CD14-positive monocyte (primary cell): ENCODE results near the gene GPC6. TPM values are rescaled to one million over a fixed set of nuclear protein-coding genes. Genes with fewer than 3 reads are reported as not detected.

Source experiments
- DNase-seq, 3 donors: peaks; one replicate each; pipeline ENCODE4 v3.0.0-alpha.2; 2011 to 2022
- H2AFZ ChIP-seq: 2 replicates; pipeline ENCODE4 v1.6.0; 2012; ENCODE audit warnings: mild to moderate bottlenecking, low read depth, low read length, inconsistent platforms; ENCODE audit not compliant: insufficient read depth, poor library complexity, severe bottlenecking
- H3K27ac ChIP-seq, 2 donors: 1 replicate in 1 of 2; 2 replicates in 1 of 2; pipeline ENCODE4 v1.5.1; 2012 to 2013; ENCODE audit warnings: low read length in 2 of 2, control low read depth in 1 of 2, inconsistent platforms in 1 of 2, low read depth in 1 of 2, mild to moderate bottlenecking in 1 of 2
- H3K27me3 ChIP-seq, 2 donors: one replicate each; pipeline versions ENCODE4 v1.6.0 to v1.6.1; 2011 to 2013; ENCODE audit warnings: low read length in 2 of 2; ENCODE audit not compliant: control insufficient read depth in 2 of 2, insufficient read depth in 2 of 2
- H3K36me3 ChIP-seq, 2 donors: replicated peaks in 1 of 2; 1 replicate in 1 of 2; 2 replicates in 1 of 2; pipeline versions ENCODE4 v1.5.1 to v1.6.1; 2012 to 2013; ENCODE audit warnings: low read length in 2 of 2, control low read depth in 1 of 2, inconsistent platforms in 1 of 2, mild to moderate bottlenecking in 1 of 2; ENCODE audit not compliant: insufficient read depth in 2 of 2, control insufficient read depth in 1 of 2
- H3K4me1 ChIP-seq, 2 donors: 1 replicate in 1 of 2; 2 replicates in 1 of 2; pipeline versions ENCODE4 v1.5.1 to v1.6.1; 2012 to 2013; ENCODE audit warnings: low read length in 2 of 2, control low read depth in 1 of 2, inconsistent platforms in 1 of 2, mild to moderate bottlenecking in 1 of 2, moderate library complexity in 1 of 2; ENCODE audit not compliant: insufficient read depth in 2 of 2, control insufficient read depth in 1 of 2
- H3K4me2 ChIP-seq: replicated peaks from 2 replicates; pipeline ENCODE3; 2012; ENCODE audit warnings: low read length, moderate library complexity, mild to moderate bottlenecking; ENCODE audit not compliant: poor library complexity, severe bottlenecking; ENCODE audit errors: extremely low read depth
- H3K4me3 ChIP-seq, 3 experiments: fragments of 200-600 bp in 1 of 3; sonication (generic) in 1 of 3; replicated peaks in 1 of 3; 1 replicate in 2 of 3; 2 replicates in 1 of 3; pipeline ENCODE4 v1.5.1; 2011 to 2013; ENCODE audit warnings: low read length in 3 of 3, mild to moderate bottlenecking in 3 of 3, control low read depth in 2 of 3, low read depth in 2 of 3, inconsistent platforms in 1 of 3, moderate library complexity in 1 of 3
- H3K79me2 ChIP-seq: 2 replicates; pipeline ENCODE4 v1.6.0; 2012; ENCODE audit warnings: mild to moderate bottlenecking, control low read depth, inconsistent platforms, low read length, moderate library complexity; ENCODE audit not compliant: insufficient read depth
- H3K9ac ChIP-seq: 2 replicates; pipeline ENCODE4 v1.6.0; 2017; ENCODE audit warnings: low read length, mild to moderate bottlenecking; ENCODE audit not compliant: insufficient read depth, poor library complexity, severe bottlenecking
- H3K9me3 ChIP-seq, 2 donors: replicated peaks in 1 of 2; 1 replicate in 1 of 2; 2 replicates in 1 of 2; pipeline versions ENCODE4 v1.5.1 to v1.6.1; 2012 to 2013; ENCODE audit warnings: low read length in 2 of 2, control low read depth in 1 of 2; ENCODE audit not compliant: control insufficient read depth in 1 of 2, insufficient read depth in 1 of 2
- H4K20me1 ChIP-seq: 2 replicates; pipeline ENCODE4 v1.6.0; 2012; ENCODE audit warnings: mild to moderate bottlenecking, low read length, control low read depth, moderate library complexity; ENCODE audit not compliant: insufficient read depth
- H3K27ac Mint-ChIP-seq, 7 donors: one replicate each; pipeline ENCODE4 v1.8.0; 2020; ENCODE audit warnings: mild to moderate bottlenecking in 7 of 7, mixed read lengths in 7 of 7, moderate library complexity in 6 of 7, inconsistent platforms in 2 of 7
- H3K27me3 Mint-ChIP-seq, 3 donors: one replicate each; pipeline ENCODE4 v1.8.0; 2021 to 2022; ENCODE audit warnings: low read depth in 3 of 3, mild to moderate bottlenecking in 3 of 3, mixed read lengths in 3 of 3, moderate library complexity in 3 of 3, inconsistent platforms in 1 of 3
- H3K36me3 Mint-ChIP-seq, 2 donors: one replicate each; pipeline ENCODE4 v1.8.0; 2020; ENCODE audit warnings: mixed read lengths in 2 of 2, inconsistent platforms in 1 of 2, mild to moderate bottlenecking in 1 of 2
- H3K4me1 Mint-ChIP-seq: one replicate; pipeline ENCODE4 v1.8.0; 2020; ENCODE audit warnings: mild to moderate bottlenecking, mixed read lengths
- H3K4me3 Mint-ChIP-seq, 2 donors: one replicate each; pipeline ENCODE4 v1.8.0; 2020; ENCODE audit warnings: mild to moderate bottlenecking in 2 of 2, mixed read lengths in 2 of 2, moderate library complexity in 1 of 2
- H3K9me3 Mint-ChIP-seq, 7 donors: one replicate each; pipeline ENCODE4 v1.8.0; 2020 to 2022; ENCODE audit warnings: mixed read lengths in 7 of 7, mild to moderate bottlenecking in 6 of 7, moderate library complexity in 6 of 7, inconsistent platforms in 2 of 7
- CTCF ChIP-seq: fragments of 200-600 bp; IDR thresholded peaks from one replicate; pipeline ENCODE4 v1.8.0; 2022; ENCODE audit warnings: antibody characterized with exemption, mild to moderate bottlenecking
- intact Hi-C, 2 donors: fragments of 100-400 bp; cut with micrococcal nuclease; formaldehyde crosslinking; loops; one replicate each; pipeline versions ENCODE4 v1.15.0 to v1.15.1; 2023
- polyA plus RNA-seq, 3 donors: library from polyadenylated mRNA; depleted of rRNA in 1 of 3; unstranded in 2 of 3; stranded (reverse) in 1 of 3; fragments of 300-500 nt in 2 of 3; fragments of >200 nt in 1 of 3; fragmentation: Illumina TruSeq in 2 of 3; gene quantifications; 1 replicate in 2 of 3; 2 replicates in 1 of 3; pipeline ENCODE4 v1.2.3, GENCODE V29; 2012 to 2021

GPC6 gene
- polyA plus RNA-seq, 3 donors = not detected

- Histone ChIP-seq H3K4me1 (no peaks in the 10 kb centered on the region), H3K9me3 (no peaks in the 10 kb centered on the region), H3K79me2 (no peaks in the 10 kb centered on the region), H3K4me2 (no peak overlapping the region), H3K27ac (no peak overlapping the region), H3K36me3 (no peaks in the 10 kb centered on the region), H3K9ac (no peak overlapping the region), H2AFZ (no peak overlapping the region), H3K4me3 (no peak overlapping the region), H4K20me1 (no peaks in the 10 kb centered on the region), H3K27me3 (no peaks in the 10 kb centered on the region)
- intact Hi-C loops = no loop called here
- Mint-ChIP-seq H3K4me3 (no peak overlapping the region), H3K27ac (no peak overlapping the region), H3K4me1 (no peaks in the 10 kb centered on the region), H3K9me3 (peaks cover 0 to 8% (median 2%) of the 10 kb centered on the region in 7 donors), H3K36me3 (no peaks in the 10 kb centered on the region), H3K27me3 (peaks cover 0 to 3% (median 0%) of the 10 kb centered on the region in 3 donors)
- TF ChIP-seq CTCF = no peak
- DNase-seq = no peak
These were observed 760.9 kb downstream of the GPC6 start for GRCh38 chr13:93987458-93987857.

- H2AFZ ChIP-seq = no peak overlapping the region
- no peaks in the 10 kb centered on the region for H3K27me3 ChIP-seq
- Mint-ChIP-seq H3K36me3 (no peaks in the 10 kb centered on the region), H3K27me3 (peaks cover 0 to 1% (median 0%) of the 10 kb centered on the region in 3 donors), H3K4me3 (no peak overlapping the region), H3K27ac (no peak overlapping the region), H3K4me1 (no peaks in the 10 kb centered on the region), H3K9me3 (peaks cover 0 to 4% (median 1%) of the 10 kb centered on the region in 7 donors)
- no peak overlapping the region for H3K4me3 ChIP-seq
- no peaks in the 10 kb centered on the region for H3K79me2 ChIP-seq
- H3K4me2 ChIP-seq = no peak overlapping the region
- H3K9me3 ChIP-seq = no peaks in the 10 kb centered on the region
- no peaks in the 10 kb centered on the region for H4K20me1 ChIP-seq
- no peak for TF ChIP-seq CTCF
- no peaks in the 10 kb centered on the region for H3K36me3 ChIP-seq
- no peak for DNase-seq
- H3K27ac ChIP-seq = no peak overlapping the region
- intact Hi-C loops = no loop called here
- H3K4me1 ChIP-seq = no peaks in the 10 kb centered on the region
- no peak overlapping the region for H3K9ac ChIP-seq
These were observed 765.0 kb downstream of the GPC6 start for GRCh38 chr13:93991569-93991968.
